Caco-2 (cell line): Measurements from ENCODE around the gene LRRC8B. TPM values are rescaled to one million over a fixed set of nuclear protein-coding genes. Genes with fewer than 3 reads are reported as not detected.

ENCODE experiments used
- BruUV-seq: library from RNA; stranded (reverse); fragments of 400-500 nt; replicated peaks from 2 replicates; lab custom pipeline; 2021; lab: Mats Ljungman, UMichigan
- CTCF ChIA-PET: fragments of 300-600 bp; sonication (Branson Sonifier 250); formaldehyde crosslinking; loops from one replicate; lab custom pipeline; 2022; ENCODE audit warnings: antibody characterized with exemption; lab: Charles Lee
- POLR2A ChIA-PET: fragments of 300-600 bp; sonication (Branson Sonifier 250); formaldehyde crosslinking; loops from one replicate; lab custom pipeline; 2022; ENCODE audit warnings: antibody characterized with exemption; lab: Charles Lee
- DNase-seq, 2 experiments: peaks; one replicate each; pipeline versions ENCODE4 v3.0.0 to v3.0.0-alpha.2; 2020 to 2022
- H3K27me3 ChIP-seq: replicated peaks from 2 replicates; pipeline ENCODE4 v1.6.0; 2011; ENCODE audit warnings: low read length; ENCODE audit not compliant: control insufficient read depth, insufficient read depth
- H3K36me3 ChIP-seq: 2 replicates; pipeline ENCODE4 v1.5.1; 2011; ENCODE audit warnings: low read length; ENCODE audit not compliant: control insufficient read depth, insufficient read depth
- H3K4me1 ChIP-seq: fragments of 250-450 bp; sonication (Bioruptor Pico); 2 replicates; pipeline ENCODE4 v1.5.1; 2020; ENCODE audit warnings: mild to moderate bottlenecking
- H3K4me3 ChIP-seq: 2 replicates; pipeline ENCODE4 v1.5.1; 2011; ENCODE audit warnings: low read depth, mild to moderate bottlenecking, control low read depth, low read length
- H3K9me3 ChIP-seq: fragments of 250-450 bp; sonication (Bioruptor Pico); 2 replicates; pipeline ENCODE4 v1.5.1; 2020; ENCODE audit warnings: mild to moderate bottlenecking, moderate library complexity
- H3K27ac Mint-ChIP-seq: one replicate; pipeline ENCODE4 v1.8.0; 2022; ENCODE audit warnings: mixed read lengths; ENCODE audit not compliant: unreplicated experiment
- H3K27me3 Mint-ChIP-seq: one replicate; pipeline ENCODE4 v1.8.0; 2022; ENCODE audit warnings: mixed read lengths; ENCODE audit not compliant: insufficient read depth, unreplicated experiment
- H3K36me3 Mint-ChIP-seq: one replicate; pipeline ENCODE4 v1.8.0; 2022; ENCODE audit warnings: mild to moderate bottlenecking, mixed read lengths; ENCODE audit not compliant: insufficient read depth, unreplicated experiment
- H3K4me1 Mint-ChIP-seq: one replicate; pipeline ENCODE4 v1.8.0; 2022; ENCODE audit warnings: low read depth, mixed read lengths; ENCODE audit not compliant: unreplicated experiment
- H3K4me3 Mint-ChIP-seq: one replicate; pipeline ENCODE4 v1.8.0; 2022; ENCODE audit warnings: mild to moderate bottlenecking, moderate library complexity, mixed read lengths; ENCODE audit not compliant: unreplicated experiment
- H3K9me3 Mint-ChIP-seq: one replicate; pipeline ENCODE4 v1.8.0; 2022; ENCODE audit warnings: mixed read lengths; ENCODE audit not compliant: unreplicated experiment
- intact Hi-C: fragments of 100-400 bp; cut with micrococcal nuclease; formaldehyde crosslinking; loops from one replicate; pipeline ENCODE4 v1.10.0; 2022; ENCODE audit not compliant: unreplicated experiment
- total RNA-seq: library from RNA; stranded (reverse); gene quantifications from 2 replicates; pipeline ENCODE4 v1.2.3, GENCODE V29; 2022
- TF ChIP-seq, protein P1 (sequence below), 2 experiments: fragments of 200-600 bp in 1 of 2; IDR thresholded peaks; 1 replicate in 1 of 2; 2 replicates in 1 of 2; pipeline versions ENCODE4 v1.5.1 to v1.8.0; 2011 to 2022; ENCODE audit warnings: antibody characterized with exemption in 1 of 2, control low read depth in 1 of 2, inconsistent platforms in 1 of 2, low read depth in 1 of 2, low read length in 1 of 2, mild to moderate bottlenecking in 1 of 2, moderate library complexity in 1 of 2; ENCODE audit not compliant: insufficient read depth in 1 of 2, severe bottlenecking in 1 of 2, unreplicated experiment in 1 of 2

LRRC8B gene
- total RNA-seq, 1 experiment from 2014 or later = 10.8 TPM

DNA sequence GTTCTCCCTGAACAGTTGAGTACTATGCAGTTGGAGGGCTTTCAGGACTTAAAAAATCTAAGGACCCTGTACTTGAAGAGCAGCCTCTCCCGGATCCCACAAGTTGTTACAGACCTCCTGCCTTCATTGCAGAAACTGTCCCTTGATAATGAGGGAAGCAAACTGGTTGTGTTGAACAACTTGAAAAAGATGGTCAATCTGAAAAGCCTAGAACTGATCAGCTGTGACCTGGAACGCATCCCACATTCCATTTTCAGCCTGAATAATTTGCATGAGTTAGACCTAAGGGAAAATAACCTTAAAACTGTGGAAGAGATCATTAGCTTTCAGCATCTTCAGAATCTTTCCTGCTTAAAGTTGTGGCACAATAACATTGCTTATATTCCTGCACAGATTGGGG, 59.6 kb downstream of the LRRC8B start:
- CTCF ChIA-PET = no interaction called here

DNA sequence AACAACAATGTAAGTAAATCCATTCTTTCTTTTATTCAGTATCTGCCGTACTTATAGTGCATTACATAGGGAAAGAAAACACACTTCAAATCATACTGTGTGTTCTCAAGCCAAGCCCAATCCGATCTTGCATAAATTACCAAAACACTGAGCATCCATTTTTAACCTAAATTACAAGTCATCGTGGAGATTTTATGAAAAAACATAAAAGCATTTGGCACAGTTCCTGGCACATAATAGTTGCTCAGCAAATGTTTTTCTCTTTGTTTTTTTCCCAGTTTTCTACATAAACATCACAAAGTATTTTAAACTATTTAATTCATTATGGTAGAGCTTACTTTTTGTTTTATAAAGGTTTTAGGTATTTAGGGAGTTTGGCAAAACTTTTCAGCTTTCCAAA, 60.2 kb downstream of the LRRC8B start:
- Mint-ChIP-seq H3K27me3 (no peaks in the 10 kb centered on the region), H3K36me3 (peaks cover 7% of the 10 kb centered on the region), H3K4me3 (no peak overlapping the region), H3K9me3 (no peaks in the 10 kb centered on the region), H3K27ac (no peak overlapping the region), H3K4me1 (no peaks in the 10 kb centered on the region)
- TF ChIP-seq, protein P1, sequence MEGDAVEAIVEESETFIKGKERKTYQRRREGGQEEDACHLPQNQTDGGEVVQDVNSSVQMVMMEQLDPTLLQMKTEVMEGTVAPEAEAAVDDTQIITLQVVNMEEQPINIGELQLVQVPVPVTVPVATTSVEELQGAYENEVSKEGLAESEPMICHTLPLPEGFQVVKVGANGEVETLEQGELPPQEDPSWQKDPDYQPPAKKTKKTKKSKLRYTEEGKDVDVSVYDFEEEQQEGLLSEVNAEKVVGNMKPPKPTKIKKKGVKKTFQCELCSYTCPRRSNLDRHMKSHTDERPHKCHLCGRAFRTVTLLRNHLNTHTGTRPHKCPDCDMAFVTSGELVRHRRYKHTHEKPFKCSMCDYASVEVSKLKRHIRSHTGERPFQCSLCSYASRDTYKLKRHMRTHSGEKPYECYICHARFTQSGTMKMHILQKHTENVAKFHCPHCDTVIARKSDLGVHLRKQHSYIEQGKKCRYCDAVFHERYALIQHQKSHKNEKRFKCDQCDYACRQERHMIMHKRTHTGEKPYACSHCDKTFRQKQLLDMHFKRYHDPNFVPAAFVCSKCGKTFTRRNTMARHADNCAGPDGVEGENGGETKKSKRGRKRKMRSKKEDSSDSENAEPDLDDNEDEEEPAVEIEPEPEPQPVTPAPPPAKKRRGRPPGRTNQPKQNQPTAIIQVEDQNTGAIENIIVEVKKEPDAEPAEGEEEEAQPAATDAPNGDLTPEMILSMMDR (IDR thresholded peaks at IDR 0.05; ENCODE audit: insufficient read depth in 1 of 2, low read depth in 1 of 2, low read length in 1 of 2, severe bottlenecking in 1 of 2, unreplicated experiment in 1 of 2) = no peak
- DNase-seq = no peak
- ChIA-PET CTCF (no interaction called here), POLR2A (no interaction called here)
- BruUV-seq = no TSS peak
- no peaks in the 10 kb centered on the region for H3K9me3 ChIP-seq
- no peaks in the 10 kb centered on the region for H3K4me1 ChIP-seq
- intact Hi-C loops = no loop called here
- no peaks in the 10 kb centered on the region for H3K27me3 ChIP-seq
- no peaks in the 10 kb centered on the region for H3K36me3 ChIP-seq
- H3K4me3 ChIP-seq = no peak overlapping the region

More for the DNA sequence above, 59.6 kb downstream of the LRRC8B start:
- intact Hi-C loops = no loop called here
- no peaks in the 10 kb centered on the region for H3K27me3 Mint-ChIP-seq
- H3K4me1 ChIP-seq = no peaks in the 10 kb centered on the region
- no peaks in the 10 kb centered on the region for H3K36me3 ChIP-seq
- POLR2A ChIA-PET = no interaction called here
- DNase-seq = no peak
- BruUV-seq = no TSS peak
- no peak overlapping the region for H3K4me3 ChIP-seq
- H3K4me3 Mint-ChIP-seq = no peak overlapping the region
- no peaks in the 10 kb centered on the region for H3K4me1 Mint-ChIP-seq
- no peaks in the 10 kb centered on the region for H3K27me3 ChIP-seq
- no peak overlapping the region for H3K27ac Mint-ChIP-seq
- peaks cover 7% of the 10 kb centered on the region for H3K36me3 Mint-ChIP-seq
- no peaks in the 10 kb centered on the region for H3K9me3 ChIP-seq
- no peaks in the 10 kb centered on the region for H3K9me3 Mint-ChIP-seq
- TF ChIP-seq, protein P1 (IDR thresholded peaks at IDR 0.05; ENCODE audit: insufficient read depth in 1 of 2, low read depth in 1 of 2, low read length in 1 of 2, severe bottlenecking in 1 of 2, unreplicated experiment in 1 of 2) = no peak

DNA sequence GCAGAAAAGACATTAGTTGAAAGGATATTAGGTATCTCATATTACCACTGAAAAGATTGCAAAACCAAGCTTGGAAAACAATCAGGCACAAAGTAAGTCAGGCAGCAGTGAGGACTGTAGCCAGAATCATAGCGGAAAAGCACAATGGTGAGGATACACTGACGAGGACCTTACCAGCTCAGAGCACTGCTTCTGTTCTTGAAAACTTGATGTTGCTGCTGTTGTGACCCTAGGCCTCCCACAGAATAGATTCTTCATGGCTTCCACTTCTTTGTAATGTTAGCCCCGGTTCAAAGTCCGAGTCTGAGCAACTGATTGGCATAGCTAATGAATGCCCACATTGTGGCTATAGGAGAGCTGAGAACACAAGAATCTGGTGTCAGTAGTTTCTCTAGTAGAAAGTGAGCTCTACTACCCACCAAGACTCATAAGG, 63.1 kb downstream of the LRRC8B start:
- ChIA-PET CTCF (no interaction called here), POLR2A (no interaction called here)
- Mint-ChIP-seq H3K27ac (no peak overlapping the region), H3K27me3 (no peaks in the 10 kb centered on the region), H3K4me3 (no peak overlapping the region), H3K9me3 (no peaks in the 10 kb centered on the region), H3K36me3 (peaks cover 7% of the 10 kb centered on the region), H3K4me1 (no peaks in the 10 kb centered on the region)
- BruUV-seq = no TSS peak
- intact Hi-C loops = no loop called here
- Histone ChIP-seq H3K27me3 (no peaks in the 10 kb centered on the region), H3K4me3 (no peak overlapping the region), H3K36me3 (no peaks in the 10 kb centered on the region), H3K9me3 (no peaks in the 10 kb centered on the region), H3K4me1 (no peaks in the 10 kb centered on the region)
- no peak for DNase-seq
- TF ChIP-seq, protein P1 (IDR thresholded peaks at IDR 0.05; ENCODE audit: insufficient read depth in 1 of 2, low read depth in 1 of 2, low read length in 1 of 2, severe bottlenecking in 1 of 2, unreplicated experiment in 1 of 2) = no peak
